Trophoblast cell (in vitro differentiated cells and primary cell): ENCODE results near the gene TMEM200B.
A peak's percentile ranks its signal among the peaks of the same experiment; 100 is the strongest.

ENCODE experiments used
- DNase-seq, 2 donors: peaks; one replicate each; pipeline ENCODE4 v3.0.0-alpha.2; 2016
- H2AFZ ChIP-seq: 2 replicates; pipeline ENCODE4 v1.6.1; 2013; ENCODE audit warnings: low read length, moderate library complexity, mild to moderate bottlenecking; ENCODE audit not compliant: insufficient read depth, poor library complexity
- H2AK5ac ChIP-seq: 2 replicates; pipeline ENCODE4 v1.6.1; 2013; ENCODE audit warnings: mild to moderate bottlenecking, low read length
- H2BK120ac ChIP-seq: 2 replicates; pipeline ENCODE4 v1.6.1; 2013; ENCODE audit warnings: low read length, mild to moderate bottlenecking, moderate library complexity; ENCODE audit not compliant: insufficient read depth, poor library complexity
- H2BK12ac ChIP-seq: 2 replicates; pipeline ENCODE4 v1.6.1; 2013; ENCODE audit warnings: mild to moderate bottlenecking, low read length, moderate library complexity
- H2BK5ac ChIP-seq: 2 replicates; pipeline ENCODE4 v1.6.1; 2013; ENCODE audit warnings: low read length, low read depth, moderate library complexity, mild to moderate bottlenecking; ENCODE audit not compliant: poor library complexity
- H3K14ac ChIP-seq: 2 replicates; pipeline ENCODE4 v1.6.1; 2013; ENCODE audit warnings: mild to moderate bottlenecking, low read length
- H3K18ac ChIP-seq: 2 replicates; pipeline ENCODE4 v1.6.1; 2013; ENCODE audit warnings: mild to moderate bottlenecking, low read length
- H3K23ac ChIP-seq: 2 replicates; pipeline ENCODE4 v1.6.1; 2013; ENCODE audit warnings: low read length
- H3K27ac ChIP-seq: 2 replicates; pipeline ENCODE4 v1.5.1; 2013; ENCODE audit warnings: low read depth, mild to moderate bottlenecking, inconsistent platforms, low read length, moderate library complexity
- H3K27me3 ChIP-seq: 2 replicates; pipeline ENCODE4 v1.6.1; 2013; ENCODE audit warnings: inconsistent platforms, mild to moderate bottlenecking, low read length, moderate library complexity; ENCODE audit not compliant: insufficient read depth
- H3K36me3 ChIP-seq, 2 experiments: 1 replicate in 1 of 2; 2 replicates in 1 of 2; pipeline ENCODE4 v1.6.1; 2013; ENCODE audit warnings: low read length in 2 of 2, mild to moderate bottlenecking in 2 of 2, moderate library complexity in 1 of 2; ENCODE audit not compliant: insufficient read depth in 2 of 2, control insufficient read depth in 1 of 2
- H3K4ac ChIP-seq: 2 replicates; pipeline ENCODE4 v1.6.1; 2013; ENCODE audit warnings: low read depth, mild to moderate bottlenecking, low read length, moderate library complexity
- H3K4me1 ChIP-seq, 2 experiments: 1 replicate in 1 of 2; 2 replicates in 1 of 2; pipeline ENCODE4 v1.6.1; 2013; ENCODE audit warnings: low read length in 2 of 2, mild to moderate bottlenecking in 2 of 2, moderate library complexity in 1 of 2; ENCODE audit not compliant: insufficient read depth in 2 of 2, control insufficient read depth in 1 of 2
- H3K4me2 ChIP-seq: 2 replicates; pipeline ENCODE4 v1.6.1; 2013; ENCODE audit warnings: inconsistent platforms, mild to moderate bottlenecking, low read length, moderate library complexity
- H3K4me3 ChIP-seq: 2 replicates; pipeline ENCODE4 v1.5.1; 2013; ENCODE audit warnings: mild to moderate bottlenecking, low read depth, low read length, inconsistent platforms
- H3K79me1 ChIP-seq: one replicate; pipeline ENCODE4 v1.6.1; 2013; ENCODE audit warnings: low read length
- H3K79me2 ChIP-seq: 2 replicates; pipeline ENCODE4 v1.6.1; 2013; ENCODE audit warnings: low read length, mild to moderate bottlenecking; ENCODE audit not compliant: control insufficient read depth, insufficient read depth, poor library complexity
- H3K9ac ChIP-seq: 2 replicates; pipeline ENCODE4 v1.6.1; 2013; ENCODE audit warnings: mild to moderate bottlenecking, low read length
- H3K9me3 ChIP-seq: 2 replicates; pipeline ENCODE4 v1.6.1; 2013; ENCODE audit warnings: low read depth, mild to moderate bottlenecking, control low read depth, inconsistent platforms, low read length; ENCODE audit not compliant: insufficient read depth
- H4K12ac ChIP-seq: 2 replicates; pipeline ENCODE4 v1.6.1; 2013; ENCODE audit warnings: low read depth, mild to moderate bottlenecking, low read length, moderate library complexity
- H4K8ac ChIP-seq: 2 replicates; pipeline ENCODE4 v1.6.1; 2013; ENCODE audit warnings: low read depth, mild to moderate bottlenecking, low read length, moderate library complexity
- H4K91ac ChIP-seq: one replicate; pipeline ENCODE4 v1.6.1; 2013; ENCODE audit warnings: low read depth, mild to moderate bottlenecking, low read length, moderate library complexity
- WGBS: extraction: QIAGEN DNeasy Blood & Tissue Kit; methylation state at CpG from one replicate; pipeline ENCODE4 v1.1.7; 2013; ENCODE audit warnings: missing lambda C conversion rate; ENCODE audit not compliant: insufficient read length, insufficient coverage; ENCODE audit errors: extremely low coverage; 5-methylcytosine and 5-hydroxymethylcytosine counted together

TMEM200B gene

DNA sequence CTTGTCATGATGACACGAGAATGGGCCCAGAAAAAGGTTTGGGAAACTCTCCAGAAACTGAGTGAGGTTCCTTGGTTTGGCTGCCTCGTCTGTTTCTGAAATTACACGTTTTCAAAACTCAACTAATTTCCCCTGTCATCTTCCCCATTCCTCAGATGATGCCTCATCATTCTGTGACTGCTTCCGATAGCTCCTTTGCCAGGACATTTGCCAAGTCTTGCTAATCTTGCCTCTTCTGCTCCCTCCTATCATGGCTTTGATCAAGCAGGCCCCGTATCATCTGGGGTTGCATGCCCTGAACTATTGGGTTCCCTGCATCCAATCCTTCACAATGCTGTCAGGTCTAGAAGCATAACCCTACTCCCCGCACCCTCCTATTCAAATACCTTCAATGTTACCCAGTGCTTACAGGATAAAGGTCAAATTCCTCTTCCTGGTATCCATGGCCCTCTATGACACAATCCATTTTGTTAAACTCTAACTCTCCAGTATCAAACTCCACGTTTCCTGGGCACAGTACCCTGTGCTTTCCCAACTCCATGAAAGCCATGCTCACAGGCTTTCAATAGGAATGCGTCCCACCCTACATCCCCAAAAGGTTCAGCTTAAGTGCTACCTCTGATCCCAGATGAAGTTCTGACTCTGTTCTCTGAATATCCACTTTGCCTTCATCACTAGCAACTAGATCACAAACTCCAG is 22.2 kb upstream of the TMEM200B start:
- Histone ChIP-seq H3K9ac (no peak overlapping the region), H2BK5ac (no peak overlapping the region), H3K79me2 (no peaks in the 10 kb centered on the region), H4K8ac (no peak overlapping the region), H2AK5ac (no peak overlapping the region), H3K18ac (no peak overlapping the region), H4K91ac (no peak overlapping the region), H3K4me1 (peaks cover 0 to 2% of the 10 kb centered on the region in 2 experiments), H3K36me3 (peaks cover 36 to 50% of the 10 kb centered on the region in 2 experiments), H4K12ac (no peak overlapping the region), H3K27me3 (no peaks in the 10 kb centered on the region), H3K79me1 (no peaks in the 10 kb centered on the region), H3K23ac (no peak overlapping the region), H3K4me2 (no peak overlapping the region), H2BK120ac (no peak overlapping the region), H2BK12ac (no peak overlapping the region), H2AFZ (no peak overlapping the region), H3K27ac (no peak overlapping the region), H3K14ac (no peak overlapping the region), H3K4me3 (no peak overlapping the region), H3K4ac (no peak overlapping the region), H3K9me3 (no peaks in the 10 kb centered on the region)
- WGBS = no CpG with 5 or more reads among the region's 8 CpGs
- peak; percentile 52 to 72 for DNase-seq

DNA sequence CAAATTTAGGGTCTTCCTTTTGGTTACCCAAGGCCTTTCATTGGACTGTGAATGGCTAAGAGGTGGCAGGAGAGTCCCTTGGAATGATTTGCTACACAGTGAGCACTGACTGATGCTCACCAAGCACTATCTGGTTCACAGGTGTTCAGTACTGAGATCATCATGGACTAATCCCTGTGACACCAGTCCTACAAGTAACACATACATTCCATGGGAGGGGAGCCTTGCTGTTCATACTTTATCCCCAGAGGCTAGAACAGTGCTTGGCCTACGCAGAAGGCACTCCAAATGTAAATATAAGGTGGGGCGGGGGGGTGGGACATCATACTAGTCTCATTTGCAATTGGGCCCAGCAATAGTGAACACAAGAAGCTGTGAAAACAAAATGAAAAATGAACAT is 20.5 kb upstream of the TMEM200B start:
- Histone ChIP-seq H2BK120ac (no peak overlapping the region), H4K12ac (no peak overlapping the region), H4K91ac (no peak overlapping the region), H3K79me1 (no peaks in the 10 kb centered on the region), H2AFZ (no peak overlapping the region), H3K4ac (no peak overlapping the region), H2BK12ac (no peak overlapping the region), H2AK5ac (no peak overlapping the region), H3K27me3 (no peaks in the 10 kb centered on the region), H4K8ac (no peak overlapping the region), H3K9ac (no peak overlapping the region), H3K23ac (no peak overlapping the region), H3K27ac (no peak overlapping the region), H3K4me2 (no peak overlapping the region), H3K36me3 (peaks cover 22 to 35% of the 10 kb centered on the region in 2 experiments), H3K18ac (no peak overlapping the region), H3K79me2 (no peaks in the 10 kb centered on the region), H3K9me3 (no peaks in the 10 kb centered on the region), H3K4me3 (no peak overlapping the region), H3K4me1 (peaks cover 0 to 2% of the 10 kb centered on the region in 2 experiments), H3K14ac (no peak overlapping the region), H2BK5ac (no peak overlapping the region)
- peak in 1 of 2 donors; percentile 25 for DNase-seq
- no CpG with 5 or more reads among the region's 2 CpGs for WGBS

DNA sequence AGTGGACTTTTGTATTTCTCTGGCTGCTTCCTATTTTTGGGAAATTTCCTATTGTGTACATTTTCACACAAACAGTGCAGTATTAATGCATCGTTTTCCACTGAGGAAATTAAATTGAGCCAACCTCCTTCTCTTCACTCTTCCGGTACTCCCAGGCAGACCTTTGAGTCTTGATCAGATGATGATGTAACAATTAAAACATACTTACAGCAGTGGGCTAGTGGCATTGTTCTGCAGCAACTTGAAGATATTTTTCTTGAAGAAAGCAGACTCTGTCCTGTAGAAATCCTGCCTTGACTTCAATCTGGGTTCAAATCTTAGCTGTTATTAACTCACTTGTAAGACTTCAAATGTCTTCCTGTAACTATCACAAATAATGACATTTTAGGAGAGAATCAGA is 19.0 kb upstream of the TMEM200B start:
- Histone ChIP-seq H3K4me1 (peaks cover 0 to 2% of the 10 kb centered on the region in 2 experiments), H3K14ac (no peak overlapping the region), H3K36me3 (peaks cover 10 to 21% of the 10 kb centered on the region in 2 experiments), H2BK120ac (no peak overlapping the region), H3K9me3 (no peaks in the 10 kb centered on the region), H4K8ac (no peak overlapping the region), H2AFZ (no peak overlapping the region), H3K9ac (no peak overlapping the region), H3K79me1 (no peaks in the 10 kb centered on the region), H3K23ac (no peak overlapping the region), H3K27me3 (no peaks in the 10 kb centered on the region), H2BK12ac (no peak overlapping the region), H4K91ac (no peak overlapping the region), H2AK5ac (no peak overlapping the region), H3K4ac (no peak overlapping the region), H3K4me2 (no peak overlapping the region), H3K79me2 (no peaks in the 10 kb centered on the region), H4K12ac (no peak overlapping the region), H3K18ac (no peak overlapping the region), H3K4me3 (no peak overlapping the region), H2BK5ac (no peak overlapping the region), H3K27ac (no peak overlapping the region)
- no CpG with 5 or more reads among the region's 2 CpGs for WGBS
- DNase-seq = no peak

DNA sequence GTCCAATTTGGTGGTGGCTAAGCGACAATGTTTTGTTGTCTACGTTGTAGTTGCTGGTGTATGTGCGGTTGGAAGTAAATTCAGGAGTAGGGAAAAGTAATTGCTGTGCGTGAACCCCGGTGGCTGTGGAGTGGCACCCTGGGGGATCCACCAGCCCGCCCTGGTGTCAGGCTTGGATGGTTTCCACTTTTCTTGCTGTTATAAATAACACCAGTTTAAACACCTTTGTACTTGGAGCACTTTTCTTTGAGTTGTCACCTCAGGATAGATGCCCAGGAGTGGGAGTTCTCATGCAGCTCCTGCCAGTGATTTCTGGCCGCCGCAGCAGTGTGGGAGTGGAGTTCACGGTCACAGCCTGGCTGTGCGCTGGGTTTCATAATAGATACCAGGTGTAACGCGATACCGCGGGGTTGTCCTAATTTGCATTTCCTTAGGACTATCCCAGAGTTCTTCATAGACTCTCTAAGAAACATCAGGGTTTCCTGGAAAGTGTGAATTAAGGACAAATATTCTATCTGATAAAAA is 12.8 kb upstream of the TMEM200B start:
- H3K18ac ChIP-seq = no peak overlapping the region
- no peak overlapping the region for H3K9ac ChIP-seq
- H3K9me3 ChIP-seq = peaks cover 3% of the 10 kb centered on the region
- no peak overlapping the region for H2BK120ac ChIP-seq
- no peak overlapping the region for H3K14ac ChIP-seq
- no peaks in the 10 kb centered on the region for H3K36me3 ChIP-seq
- H4K91ac ChIP-seq = no peak overlapping the region
- H4K12ac ChIP-seq = no peak overlapping the region
- no peak overlapping the region for H4K8ac ChIP-seq
- H3K23ac ChIP-seq = no peak overlapping the region
- H3K79me1 ChIP-seq = no peaks in the 10 kb centered on the region
- H2AFZ ChIP-seq = no peak overlapping the region
- no peak overlapping the region for H3K4me2 ChIP-seq
- no peaks in the 10 kb centered on the region for H3K27me3 ChIP-seq
- no CpG with 5 or more reads among the region's 14 CpGs for WGBS
- H2BK12ac ChIP-seq = no peak overlapping the region
- H2AK5ac ChIP-seq = no peak overlapping the region
- no peak overlapping the region for H2BK5ac ChIP-seq
- no peak overlapping the region for H3K4me3 ChIP-seq
- H3K27ac ChIP-seq = no peak overlapping the region
- no peak overlapping the region for H3K4ac ChIP-seq
- peak; percentile 57 to 77 for DNase-seq
- H3K79me2 ChIP-seq = no peaks in the 10 kb centered on the region
- no peaks in the 10 kb centered on the region for H3K4me1 ChIP-seq
